ENCODE measurements around the gene NXT1. TPM values are rescaled to one million over a fixed set of nuclear protein-coding genes. Genes with fewer than 3 reads are reported as not detected.
A peak's percentile ranks its signal among the peaks of the same experiment; 100 is the strongest.

Gene NXT1
- total RNA-seq, 4 donors from 2014 or later: 21.3 to 42.0 (median 26.5) TPM

DNA sequence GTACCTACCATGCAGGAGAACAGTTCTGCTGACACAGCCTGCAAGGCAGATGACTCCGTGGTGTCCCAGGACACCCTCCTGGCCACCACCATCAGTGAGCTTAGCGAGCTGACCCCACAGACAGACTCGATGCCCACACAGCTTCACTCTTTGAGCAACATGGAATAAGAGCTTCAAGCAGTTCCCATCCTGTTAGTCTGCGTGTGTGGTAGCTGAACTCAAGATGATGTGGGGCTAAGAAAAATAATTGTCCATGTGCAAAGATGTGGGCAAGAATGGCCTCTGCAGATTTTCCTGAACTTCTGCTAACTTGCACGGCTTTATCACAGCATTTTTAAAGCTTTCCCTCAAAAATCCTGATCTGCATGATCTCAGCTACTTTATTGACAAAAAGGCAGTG is 19.7 kb downstream of the NXT1 start:
- ATAC-seq: no peak
- Histone ChIP-seq H3K27ac (no peak overlapping the region), H3K27me3 (no peaks in the 10 kb centered on the region), H3K9me3 (no peaks in the 10 kb centered on the region), H3K4me1 (peaks cover 0 to 31% (median 11%) of the 10 kb centered on the region in 3 donors), H3K36me3 (peaks cover 0 to 71% of the 10 kb centered on the region in 2 donors), H3K4me3 (no peak overlapping the region)
- TF ChIP-seq, protein P1, sequence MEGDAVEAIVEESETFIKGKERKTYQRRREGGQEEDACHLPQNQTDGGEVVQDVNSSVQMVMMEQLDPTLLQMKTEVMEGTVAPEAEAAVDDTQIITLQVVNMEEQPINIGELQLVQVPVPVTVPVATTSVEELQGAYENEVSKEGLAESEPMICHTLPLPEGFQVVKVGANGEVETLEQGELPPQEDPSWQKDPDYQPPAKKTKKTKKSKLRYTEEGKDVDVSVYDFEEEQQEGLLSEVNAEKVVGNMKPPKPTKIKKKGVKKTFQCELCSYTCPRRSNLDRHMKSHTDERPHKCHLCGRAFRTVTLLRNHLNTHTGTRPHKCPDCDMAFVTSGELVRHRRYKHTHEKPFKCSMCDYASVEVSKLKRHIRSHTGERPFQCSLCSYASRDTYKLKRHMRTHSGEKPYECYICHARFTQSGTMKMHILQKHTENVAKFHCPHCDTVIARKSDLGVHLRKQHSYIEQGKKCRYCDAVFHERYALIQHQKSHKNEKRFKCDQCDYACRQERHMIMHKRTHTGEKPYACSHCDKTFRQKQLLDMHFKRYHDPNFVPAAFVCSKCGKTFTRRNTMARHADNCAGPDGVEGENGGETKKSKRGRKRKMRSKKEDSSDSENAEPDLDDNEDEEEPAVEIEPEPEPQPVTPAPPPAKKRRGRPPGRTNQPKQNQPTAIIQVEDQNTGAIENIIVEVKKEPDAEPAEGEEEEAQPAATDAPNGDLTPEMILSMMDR (IDR thresholded peaks at IDR 0.05): no peak
- no peak for TF ChIP-seq POLR2A (IDR thresholded peaks at IDR 0.05)
- TF ChIP-seq EP300 (IDR thresholded peaks at IDR 0.05): no peak
- TF ChIP-seq POLR2AphosphoS5 (IDR thresholded peaks at IDR 0.05): no peak
- WGBS, 2 donors (ENCODE audit: low coverage in 1 of 2): 90 to 92% methylated on average over 2 to 5 of the region's 5 CpGs

- ATAC-seq: no peak
Observed at GRCh38 chr20:23370873-23371272, 20.3 kb downstream of the NXT1 start.

DNA sequence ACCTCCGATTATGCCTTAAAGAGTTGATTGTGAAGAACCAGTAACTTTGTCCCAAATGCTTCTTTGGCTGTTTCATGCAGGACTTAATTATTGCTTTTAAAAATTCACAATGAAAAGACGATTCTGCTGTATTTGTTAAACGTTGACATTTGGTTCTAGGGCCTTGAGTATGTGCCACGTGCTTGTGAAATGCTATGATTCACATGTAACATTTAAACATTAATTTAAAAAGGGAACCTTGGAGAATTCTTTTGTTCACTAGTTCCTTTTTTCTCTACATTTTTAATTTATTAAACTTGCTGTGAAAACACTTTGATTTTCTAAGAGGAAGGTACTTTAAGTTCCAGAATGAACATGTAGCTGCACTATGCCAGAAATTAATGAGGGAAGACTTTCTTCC is 20.9 kb downstream of the NXT1 start:
- H3K4me1 ChIP-seq: peaks cover 0 to 19% (median 3%) of the 10 kb centered on the region in 3 donors

More at GRCh38 chr20:23370873-23371272, 20.3 kb downstream of the NXT1 start:
- Histone ChIP-seq H3K27me3 (no peaks in the 10 kb centered on the region), H3K9me3 (no peaks in the 10 kb centered on the region), H3K4me1 (peaks cover 0 to 25% (median 7%) of the 10 kb centered on the region in 3 donors), H3K4me3 (no peak overlapping the region), H3K36me3 (peaks cover 0 to 71% of the 10 kb centered on the region in 2 donors), H3K27ac (no peak overlapping the region)
- TF ChIP-seq POLR2A (IDR thresholded peaks at IDR 0.05) (no peak), EP300 (IDR thresholded peaks at IDR 0.05) (no peak), POLR2AphosphoS5 (IDR thresholded peaks at IDR 0.05) (no peak)
- TF ChIP-seq, protein P1 (IDR thresholded peaks at IDR 0.05): no peak
- WGBS, 2 donors (ENCODE audit: low coverage in 1 of 2): 50 to 73% methylated on average over 2 to 3 of the region's 3 CpGs

DNA sequence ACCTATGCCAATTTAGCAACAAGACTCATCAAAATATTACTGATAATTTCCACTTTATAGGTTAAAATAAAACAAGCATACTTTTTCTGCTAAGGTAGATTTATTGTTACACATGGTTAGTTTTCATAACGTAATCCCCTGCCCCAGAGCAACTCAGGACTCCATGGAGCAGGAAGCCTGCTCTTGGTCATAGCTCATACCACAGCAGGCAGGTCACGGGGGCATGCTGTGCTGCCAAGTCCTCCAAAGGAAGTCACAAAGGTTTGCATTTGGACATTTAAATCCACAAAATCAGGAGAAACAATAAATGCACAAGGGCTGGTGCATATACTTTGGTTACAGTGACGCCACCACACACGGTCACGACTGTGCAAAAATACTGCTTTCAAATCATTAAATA is 23.9 kb downstream of the NXT1 start:
- peak; percentile 31 for ATAC-seq
- 87 to 98% methylated on average over 5 of the region's 5 CpGs for WGBS, 2 donors (ENCODE audit: low coverage in 1 of 2)
- peaks cover 0 to 95% of the 10 kb centered on the region in 2 donors for H3K36me3 ChIP-seq

More for the DNA sequence above, 20.9 kb downstream of the NXT1 start:
- 63 to 68% methylated on average over 4 of the region's 4 CpGs for WGBS, 2 donors (ENCODE audit: low coverage in 1 of 2)
- Histone ChIP-seq H3K27ac (no peak overlapping the region), H3K9me3 (no peaks in the 10 kb centered on the region), H3K36me3 (peaks cover 0 to 76% of the 10 kb centered on the region in 2 donors), H3K4me3 (no peak overlapping the region), H3K27me3 (no peaks in the 10 kb centered on the region)
- no peak for ATAC-seq
- TF ChIP-seq POLR2A (IDR thresholded peaks at IDR 0.05) (no peak), EP300 (IDR thresholded peaks at IDR 0.05) (no peak), POLR2AphosphoS5 (IDR thresholded peaks at IDR 0.05) (no peak)
- TF ChIP-seq, protein P1 (IDR thresholded peaks at IDR 0.05): no peak

DNA sequence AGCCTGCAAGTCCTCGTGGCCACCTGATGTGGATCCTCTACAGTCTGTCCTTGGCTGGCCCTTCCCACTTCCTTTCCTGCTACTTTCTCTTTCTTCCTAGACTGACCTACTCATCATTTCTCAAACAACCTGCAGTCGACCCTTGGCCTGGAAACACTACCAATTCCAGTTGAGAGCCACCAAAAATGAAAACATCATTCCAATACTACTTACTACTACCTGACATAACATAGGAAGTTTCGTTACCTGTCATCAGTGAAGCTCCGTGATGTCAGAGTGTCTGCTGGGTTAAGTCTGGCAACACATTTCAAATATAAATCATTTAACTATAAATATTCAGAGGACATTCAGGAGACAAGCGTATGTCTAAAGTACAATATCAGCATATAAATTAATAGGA is 25.2 kb downstream of the NXT1 start:
- 89 to 100% methylated on average over 1 to 5 of the region's 5 CpGs for WGBS, 2 donors (ENCODE audit: low coverage in 1 of 2)
- H3K9me3 ChIP-seq: no peaks in the 10 kb centered on the region

More for the DNA sequence above, 23.9 kb downstream of the NXT1 start:
- no peak overlapping the region for H3K4me3 ChIP-seq
- no peaks in the 10 kb centered on the region for H3K4me1 ChIP-seq
- TF ChIP-seq POLR2AphosphoS5 (IDR thresholded peaks at IDR 0.05) (no peak), EP300 (IDR thresholded peaks at IDR 0.05) (no peak), POLR2A (IDR thresholded peaks at IDR 0.05) (no peak)
- TF ChIP-seq, protein P1 (IDR thresholded peaks at IDR 0.05): no peak
- no peak overlapping the region for H3K27ac ChIP-seq
- H3K27me3 ChIP-seq: no peaks in the 10 kb centered on the region
- H3K9me3 ChIP-seq: no peaks in the 10 kb centered on the region

More for the DNA sequence above, 25.2 kb downstream of the NXT1 start:
- H3K4me1 ChIP-seq: no peaks in the 10 kb centered on the region
- H3K27me3 ChIP-seq: no peaks in the 10 kb centered on the region
- no peak overlapping the region for H3K27ac ChIP-seq
- ATAC-seq: no peak
- H3K4me3 ChIP-seq: no peak overlapping the region
- TF ChIP-seq EP300 (IDR thresholded peaks at IDR 0.05): no peak
- TF ChIP-seq, protein P1 (IDR thresholded peaks at IDR 0.05): no peak
- TF ChIP-seq POLR2A (IDR thresholded peaks at IDR 0.05): no peak
- TF ChIP-seq POLR2AphosphoS5 (IDR thresholded peaks at IDR 0.05): no peak
- peaks cover 0 to 95% of the 10 kb centered on the region in 2 donors for H3K36me3 ChIP-seq

Measured in gastroesophageal sphincter (tissue), 4 donors.